ENCODE results near the gene DCAKD. TPM values are rescaled to one million over a fixed set of nuclear protein-coding genes. Genes with fewer than 3 reads are reported as not detected.
"Not testable (repeated sequence)": the region's sequence is repeated elsewhere in the genome, so short reads cannot be mapped to it uniquely, and the experiment has no call there.

Gene DCAKD
- total and polyA plus RNA-seq, 10 of the 15 experiments (the other 5 are each of a cell fraction or from before 2014, with no cell fraction given) = 11.6 to 62.7 (median 38.3) TPM

GRCh38 chr17:45052052-45052772 lies 780 bp upstream of the DCAKD start:
- H3K4me3 ChIP-seq = peak overlapping the region; percentile 76
- H3K4me2 ChIP-seq (ENCODE audit: control insufficient read depth, insufficient read depth) = peak overlapping the region; percentile 95
- no peaks in the 10 kb centered on the region for H4K20me1 ChIP-seq (ENCODE audit: control insufficient read depth, insufficient read depth)
- ATAC-seq (no peak; the same call in 1 of the 3 replicates), DNase-seq (ENCODE audit: low read depth, low spot score) (no peak), FAIRE-seq (no peak)
- intact Hi-C loops (cut with micrococcal nuclease; ENCODE audit: unreplicated experiment) (no loop called here), in situ Hi-C loops (cut with MboI) (no loop called here)
- POLR2A ChIA-PET = interaction anchor here (1.6 to 7.1 kb wide), 3 partner anchors 9 to 24 kb away, joined by 5 to 119 read pairs (median 11); partner anchors contain the start of gene NMT1
- CTCF ChIA-PET = no interaction called here
- H3K27ac ChIP-seq (ENCODE audit: control insufficient read depth, insufficient read depth) = peak overlapping the region; percentile 91
- no peak for TF ChIP-seq RB1 (IDR thresholded peaks at IDR 0.05; ENCODE audit: borderline replicate concordance)
- TF ChIP-seq RELB (IDR thresholded peaks at IDR 0.05; ENCODE audit: low read depth) = 0 out of 2 replicates have a peak, but pooled peaks have one; percentile 15
- TF ChIP-seq POLR2AphosphoS5 (IDR thresholded peaks at IDR 0.05; ENCODE audit: low read length) = peak; percentile 27; the same call in 1 of the 2 replicates
- peak; percentile 38; the same call in 1 of the 2 replicates for TF ChIP-seq IKZF1 (conservative IDR thresholded peaks at IDR 0.05)
- TF ChIP-seq EED (IDR thresholded peaks at IDR 0.05; ENCODE audit: low read depth) = 0 out of 2 replicates have a peak, but pooled peaks have one; percentile 21
- peak; percentile 50 for TF ChIP-seq RUNX3 (IDR thresholded peaks at IDR 0.05; ENCODE audit: low read length)
- 0 out of 2 replicates have a peak, but pooled peaks have one; percentile 11 for TF ChIP-seq MTA2 (IDR thresholded peaks at IDR 0.05; ENCODE audit: low read depth)
- TF ChIP-seq ATF3 (IDR thresholded peaks at IDR 0.05; ENCODE audit: borderline replicate concordance, extremely low read depth, low read depth, low read length) = no peak
- TF ChIP-seq BACH1 (IDR thresholded peaks at IDR 0.05; ENCODE audit: borderline replicate concordance) = no peak
- peak; percentile 21; the same call in 1 of the 2 replicates for TF ChIP-seq RAD51 (IDR thresholded peaks at IDR 0.05)
- 0 out of 2 replicates have a peak, but pooled peaks have one; percentile 10 for TF ChIP-seq POLR2A (IDR thresholded peaks at IDR 0.05; ENCODE audit: low read depth, low read length)
- no peak for TF ChIP-seq CREB1 (IDR thresholded peaks at IDR 0.05; ENCODE audit: low read depth)
- peaks cover 13% of the 10 kb centered on the region for H3K4me1 ChIP-seq (ENCODE audit: control insufficient read depth, insufficient read depth, low read length)
- 0 out of 4 replicates have a peak, but pooled peaks cover 0 to 5% of the 10 kb centered on the region in 2 experiments for H3K36me3 ChIP-seq (ENCODE audit: control insufficient read depth in 2 of 2, insufficient read depth in 2 of 2, low read length in 1 of 2)
- RAD21 ChIA-PET (ENCODE audit: unreplicated experiment) = interaction anchor here (4.3 kb wide), 1 partner anchor 11 kb away, joined by 49 read pairs; the partner anchor contains the start of gene NMT1
- no peaks in the 10 kb centered on the region for H3K9me3 ChIP-seq (replicated peaks; ENCODE audit: control insufficient read depth, insufficient read depth, low read length)
- H2AFZ ChIP-seq (ENCODE audit: control insufficient read depth, low read depth, low read length) = peak overlapping the region; percentile 64
- SMC1A ChIA-PET (ENCODE audit: uncharacterized antibody, unreplicated experiment) = interaction anchor here (4.2 kb wide), 1 partner anchor 10 kb away, joined by 38 read pairs; the partner anchor contains the start of gene NMT1
- TSS peak; percentile 98 for BruUV-seq (replicated peaks)
- peak overlapping the region; percentile 92 for H3K9ac ChIP-seq (ENCODE audit: control insufficient read depth, insufficient read depth, low read length)
- peaks cover 41% of the 10 kb centered on the region for H3K79me2 ChIP-seq (ENCODE audit: control insufficient read depth, insufficient read depth, low read length)
- WGBS (ENCODE audit: insufficient coverage, insufficient replicate concordance, low lambda C conversion rate, missing lambda C conversion rate) = 35% methylated on average over 13 of the region's 36 CpGs
- H3K27me3 ChIP-seq (replicated peaks in 1 of 2; ENCODE audit: control insufficient read depth in 2 of 2, insufficient read depth in 2 of 2, low read length in 1 of 2) = no peaks in the 10 kb centered on the region

GRCh38 chr17:45051720-45052051 lies 254 bp upstream of the DCAKD start:
- ChIA-PET POLR2A (interaction anchor here (1.6 to 7.1 kb wide), 4 partner anchors 9 to 24 kb away, joined by 5 to 119 read pairs (median 20); partner anchors contain the start of gene NMT1), RAD21 (ENCODE audit: unreplicated experiment) (interaction anchor here (1.5 to 4.3 kb wide), 3 partner anchors 11 to 25 kb away, joined by 4 to 49 read pairs (median 25); partner anchors contain the start of gene NMT1), SMC1A (ENCODE audit: uncharacterized antibody, unreplicated experiment) (interaction anchor here (2.9 to 4.2 kb wide), 3 partner anchors 11 to 20 kb away, joined by 20 to 38 read pairs (median 30); partner anchors contain the start of gene NMT1), CTCF (interaction anchor here (2.9 kb wide), 1 partner anchor 10 kb away, joined by 35 read pairs; the partner anchor contains the start of gene NMT1)
- H3K9ac ChIP-seq (ENCODE audit: control insufficient read depth, insufficient read depth, low read length); H3K4me2 ChIP-seq (ENCODE audit: control insufficient read depth, insufficient read depth); BruUV-seq (replicated peaks); ATAC-seq; FAIRE-seq; DNase-seq (ENCODE audit: low read depth, low spot score); H3K27ac ChIP-seq (ENCODE audit: control insufficient read depth, insufficient read depth); H3K27me3 ChIP-seq (replicated peaks in 1 of 2; ENCODE audit: control insufficient read depth in 2 of 2, insufficient read depth in 2 of 2, low read length in 1 of 2); H2AFZ ChIP-seq (ENCODE audit: control insufficient read depth, low read depth, low read length); H3K9me3 ChIP-seq (replicated peaks; ENCODE audit: control insufficient read depth, insufficient read depth, low read length); intact Hi-C loops (cut with micrococcal nuclease; ENCODE audit: unreplicated experiment); H3K4me3 ChIP-seq; in situ Hi-C loops (cut with MboI); H4K20me1 ChIP-seq (ENCODE audit: control insufficient read depth, insufficient read depth); H3K36me3 ChIP-seq (ENCODE audit: control insufficient read depth in 2 of 2, insufficient read depth in 2 of 2, low read length in 1 of 2): not testable (repeated sequence)
- Histone ChIP-seq H3K4me1 (ENCODE audit: control insufficient read depth, insufficient read depth, low read length) (peaks cover 13% of the 10 kb centered on the region), H3K79me2 (ENCODE audit: control insufficient read depth, insufficient read depth, low read length) (peaks cover 47% of the 10 kb centered on the region)
- WGBS (ENCODE audit: insufficient coverage, insufficient replicate concordance, low lambda C conversion rate, missing lambda C conversion rate) = no CpG with 5 or more reads among the region's 54 CpGs
